Loucy (cell line): ENCODE measurements around the gene PODNL1.

Source experiments
- H2AFZ ChIP-seq: fragments of 200-600 bp; sonication (generic); 2 replicates; pipeline ENCODE4 v1.6.0; 2016; ENCODE audit warnings: antibody characterized with exemption, mild to moderate bottlenecking, low read length, moderate library complexity
- H3F3A ChIP-seq: fragments of 200-600 bp; 2 replicates; pipeline ENCODE4 v1.6.0; 2016; ENCODE audit warnings: antibody characterized with exemption, low read depth, mild to moderate bottlenecking
- H3K27me3 ChIP-seq: fragments of 200-600 bp; sonication (generic); 2 replicates; pipeline ENCODE4 v1.6.1; 2014; ENCODE audit warnings: low read length, mild to moderate bottlenecking; ENCODE audit not compliant: insufficient read depth, poor library complexity, severe bottlenecking
- H3K36me3 ChIP-seq: fragments of 200-600 bp; sonication (generic); 2 replicates; pipeline ENCODE4 v1.6.1; 2016; ENCODE audit warnings: low read length; ENCODE audit not compliant: insufficient read depth
- H3K4me1 ChIP-seq: fragments of 200-600 bp; sonication (generic); 2 replicates; pipeline ENCODE4 v1.5.1; 2014; ENCODE audit warnings: low read length, mild to moderate bottlenecking; ENCODE audit not compliant: insufficient read depth, poor library complexity, severe bottlenecking
- H3K4me2 ChIP-seq: fragments of 200-600 bp; sonication (generic); 2 replicates; pipeline ENCODE4 v1.6.0; 2014; ENCODE audit warnings: antibody characterized with exemption, low read length, low read depth, mild to moderate bottlenecking; ENCODE audit not compliant: poor library complexity, severe bottlenecking
- H3K4me3 ChIP-seq: fragments of 200-600 bp; sonication (generic); 2 replicates; pipeline ENCODE4 v1.5.1; 2014; ENCODE audit warnings: low read length, mild to moderate bottlenecking, mixed read lengths; ENCODE audit not compliant: poor library complexity, severe bottlenecking
- H3K79me2 ChIP-seq: fragments of 200-600 bp; sonication (generic); 2 replicates; pipeline ENCODE4 v1.6.1; 2014; ENCODE audit warnings: low read length; ENCODE audit not compliant: insufficient read depth
- H3K9ac ChIP-seq: fragments of 200-600 bp; sonication (generic); 2 replicates; pipeline ENCODE4 v1.6.0; 2014; ENCODE audit warnings: mild to moderate bottlenecking, low read depth, low read length, moderate library complexity; ENCODE audit not compliant: poor library complexity, severe bottlenecking
- H3K9me2 ChIP-seq: fragments of 200-600 bp; sonication (generic); replicated peaks from 2 replicates; pipeline ENCODE4 v1.6.1; 2016; ENCODE audit warnings: low read depth, low read length, mixed read lengths
- H3K9me3 ChIP-seq: fragments of 200-600 bp; sonication (generic); 2 replicates; pipeline ENCODE4 v1.6.1; 2014; ENCODE audit warnings: mild to moderate bottlenecking, antibody characterized with exemption, low read length, low read depth; ENCODE audit not compliant: insufficient read depth
- H4K20me1 ChIP-seq: fragments of 200-600 bp; sonication (generic); 2 replicates; pipeline ENCODE4 v1.6.0; 2014; ENCODE audit warnings: antibody characterized with exemption, low read length, mild to moderate bottlenecking; ENCODE audit not compliant: insufficient read depth, poor library complexity, severe bottlenecking
- CTCF ChIP-seq: fragments of 200-600 bp; sonication (generic); conservative IDR thresholded peaks from 2 replicates; pipeline ENCODE4 v1.5.1; 2014; ENCODE audit warnings: mild to moderate bottlenecking, antibody characterized with exemption, low read length
- EZH2phosphoT487 ChIP-seq: fragments of 200-600 bp; IDR thresholded peaks from 2 replicates; pipeline ENCODE4 v1.6.1; 2018; ENCODE audit warnings: antibody characterized with exemption, mild to moderate bottlenecking, moderate library complexity, borderline replicate concordance

The PODNL1 gene

GRCh38 chr19:13977803-13978202 is 39.6 kb upstream of the PODNL1 start:
- Histone ChIP-seq H3K27me3 (no peaks in the 10 kb centered on the region), H3K36me3 (no peaks in the 10 kb centered on the region; the same call in 1 of the 2 replicates), H3K4me3 (no peak overlapping the region), H3K79me2 (no peaks in the 10 kb centered on the region), H3K4me1 (peaks cover 20% of the 10 kb centered on the region), H2AFZ (no peak overlapping the region), H3K9ac (no peak overlapping the region), H3K9me3 (no peaks in the 10 kb centered on the region), H3K9me2 (no peaks in the 10 kb centered on the region), H4K20me1 (no peaks in the 10 kb centered on the region), H3F3A (no peaks in the 10 kb centered on the region), H3K4me2 (no peak overlapping the region)
- no peak for TF ChIP-seq CTCF
- TF ChIP-seq EZH2phosphoT487: no peak

- H3K9ac ChIP-seq: no peak overlapping the region
- H3K9me3 ChIP-seq: no peaks in the 10 kb centered on the region
- no peaks in the 10 kb centered on the region for H3F3A ChIP-seq
- H3K4me3 ChIP-seq: no peak overlapping the region
- H4K20me1 ChIP-seq: no peaks in the 10 kb centered on the region
- H3K4me2 ChIP-seq: no peak overlapping the region
- peaks cover 8% of the 10 kb centered on the region for H3K4me1 ChIP-seq
- H2AFZ ChIP-seq: no peak overlapping the region
- no peaks in the 10 kb centered on the region for H3K9me2 ChIP-seq
- no peaks in the 10 kb centered on the region for H3K79me2 ChIP-seq
- H3K27me3 ChIP-seq: no peaks in the 10 kb centered on the region
- no peaks in the 10 kb centered on the region; the same call in 1 of the 2 replicates for H3K36me3 ChIP-seq
- TF ChIP-seq EZH2phosphoT487 (no peak), CTCF (no peak)
These were observed 38.2 kb upstream of the PODNL1 start for GRCh38 chr19:13976446-13976845.

- no peaks in the 10 kb centered on the region; the same call in 1 of the 2 replicates for H3K36me3 ChIP-seq
These were observed 37.7 kb upstream of the PODNL1 start for GRCh38 chr19:13975870-13976269.

More at GRCh38 chr19:13975870-13976269, 37.7 kb upstream of the PODNL1 start:
- H3K27me3 ChIP-seq: no peaks in the 10 kb centered on the region
- H3K9me3 ChIP-seq: no peaks in the 10 kb centered on the region
- peaks cover 2% of the 10 kb centered on the region for H3K4me1 ChIP-seq
- TF ChIP-seq EZH2phosphoT487 (no peak), CTCF (no peak)
- H2AFZ ChIP-seq: no peak overlapping the region
- H3F3A ChIP-seq: no peaks in the 10 kb centered on the region
- H3K9ac ChIP-seq: no peak overlapping the region
- no peak overlapping the region for H3K4me3 ChIP-seq
- H3K4me2 ChIP-seq: no peak overlapping the region
- H4K20me1 ChIP-seq: no peaks in the 10 kb centered on the region
- H3K9me2 ChIP-seq: no peaks in the 10 kb centered on the region
- no peaks in the 10 kb centered on the region for H3K79me2 ChIP-seq
